SK-N-SH (cell line): ENCODE results near the gene HECW1. TPM values are rescaled to one million over a fixed set of nuclear protein-coding genes. Genes with fewer than 3 reads are reported as not detected.

Experiments used
- CTCF ChIA-PET: fragments of 300-600, 350-600 bp; formaldehyde crosslinking; extraction: SDS; loops from one replicate; lab custom pipeline; 2021; lab: Yijun Ruan, JAX
- POLR2A ChIA-PET: fragments of 350-600 bp; sonication (Branson Sonifier 250); formaldehyde crosslinking; extraction: SDS; loops from one replicate; lab custom pipeline; 2020; ENCODE audit warnings: antibody characterized with exemption, inconsistent platforms; lab: Yijun Ruan, JAX
- DNase-seq: peaks from one replicate; pipeline ENCODE4 v3.0.0; 2012
- H2AFZ ChIP-seq: fragments of 200-600 bp; sonication (generic); 2 replicates; pipeline ENCODE4 v1.8.1; 2016; ENCODE audit warnings: antibody characterized with exemption, mild to moderate bottlenecking, low read depth
- H3F3A ChIP-seq: fragments of 200-600 bp; sonication (generic); replicated peaks from 2 replicates; pipeline ENCODE3; 2016; ENCODE audit warnings: antibody characterized with exemption, mild to moderate bottlenecking; ENCODE audit not compliant: insufficient read depth
- H3K27ac ChIP-seq, 2 experiments: fragments of 200-500 bp in 1 of 2; fragments of 200-600 bp in 1 of 2; sonication (Bioruptor generic) in 1 of 2; sonication (generic), shearing (Covaris generic) in 1 of 2; 2 replicates each; pipeline versions ENCODE4 v1.5.1 to v1.6.1; 2014 to 2016; ENCODE audit warnings: low read depth in 2 of 2, inconsistent platforms in 1 of 2, low read length in 1 of 2, mild to moderate bottlenecking in 1 of 2, mixed read lengths in 1 of 2
- H3K27me3 ChIP-seq: fragments of 200-600 bp; sonication (generic), shearing (Covaris generic); 2 replicates; pipeline ENCODE4 v1.6.1; 2016; ENCODE audit warnings: mixed run types; ENCODE audit not compliant: insufficient read depth
- H3K36me3 ChIP-seq, 2 experiments: fragments of 200-500 bp in 1 of 2; fragments of 200-600 bp in 1 of 2; sonication (Bioruptor generic) in 1 of 2; sonication (generic) in 1 of 2; replicated peaks in 1 of 2; 2 replicates each; pipeline versions ENCODE3 to v1.5.1; 2014 to 2016; ENCODE audit warnings: low read length in 1 of 2, mild to moderate bottlenecking in 1 of 2; ENCODE audit not compliant: insufficient read depth in 2 of 2, control insufficient read depth in 1 of 2
- H3K4me1 ChIP-seq, 2 experiments: fragments of 200-500 bp in 1 of 2; fragments of 200-600 bp in 1 of 2; sonication (Bioruptor generic) in 1 of 2; sonication (generic), shearing (Covaris generic) in 1 of 2; 2 replicates each; pipeline versions ENCODE4 v1.5.1 to v1.6.1; 2014 to 2016; ENCODE audit warnings: low read depth in 1 of 2, low read length in 1 of 2, mixed run types in 1 of 2; ENCODE audit not compliant: insufficient read depth in 2 of 2, control insufficient read depth in 1 of 2
- H3K4me2 ChIP-seq: fragments of 200-600 bp; sonication (generic), shearing (Covaris generic); 2 replicates; pipeline ENCODE4 v1.6.1; 2017; ENCODE audit warnings: mixed run types
- H3K4me3 ChIP-seq, 2 experiments: fragments of 200-500 bp in 1 of 2; fragments of 200-600 bp in 1 of 2; sonication (Bioruptor generic) in 1 of 2; sonication (generic), shearing (Covaris generic) in 1 of 2; 2 replicates each; pipeline versions ENCODE4 v1.5.1 to v1.8.1; 2014 to 2016; ENCODE audit warnings: low read depth in 2 of 2, inconsistent platforms in 1 of 2, low read length in 1 of 2, mild to moderate bottlenecking in 1 of 2, mixed read lengths in 1 of 2, moderate library complexity in 1 of 2
- H3K79me2 ChIP-seq: fragments of 200-600 bp; sonication (generic); 2 replicates; pipeline ENCODE4 v1.8.1; 2017; ENCODE audit warnings: mild to moderate bottlenecking; ENCODE audit not compliant: insufficient read depth
- H3K9ac ChIP-seq: fragments of 200-600 bp; sonication (generic); 2 replicates; pipeline ENCODE4 v1.6.1; 2017; ENCODE audit warnings: mixed run types
- H3K9me2 ChIP-seq: fragments of 200-600 bp; sonication (generic); 2 replicates; pipeline ENCODE4 v1.6.1; 2017; ENCODE audit warnings: mixed run types
- H3K9me3 ChIP-seq: fragments of 200-600 bp; sonication (generic); 2 replicates; pipeline ENCODE4 v1.6.1; 2017; ENCODE audit warnings: mixed run types, mild to moderate bottlenecking, moderate library complexity
- H4K20me1 ChIP-seq: fragments of 200-600 bp; sonication (generic); 2 replicates; pipeline ENCODE4 v1.6.1; 2017; ENCODE audit warnings: mild to moderate bottlenecking, mixed run types; ENCODE audit not compliant: insufficient read depth
- EZH2phosphoT487 ChIP-seq: fragments of 200-600 bp; sonication (generic); IDR thresholded peaks from 2 replicates; pipeline ENCODE4 v1.6.1; 2017; ENCODE audit warnings: low read depth, mixed run types, mild to moderate bottlenecking, antibody characterized with exemption, moderate library complexity, borderline replicate concordance
- FOXJ3 ChIP-seq: sonication (generic); formaldehyde crosslinking; IDR thresholded peaks from 2 replicates; pipeline ENCODE4 v1.5.1; 2020; ENCODE audit warnings: mild to moderate bottlenecking, missing genetic modification reagents
- RCOR1 ChIP-seq: fragments of 150-350 bp; IDR thresholded peaks from 2 replicates; pipeline ENCODE4 v1.6.1; 2017; ENCODE audit warnings: antibody characterized with exemption, low read length
- RFX5 ChIP-seq: IDR thresholded peaks from 2 replicates; pipeline ENCODE4 v1.6.1; 2012; ENCODE audit warnings: mild to moderate bottlenecking, improper control_type of control experiment, low read length
- RXRA ChIP-seq: IDR thresholded peaks from 2 replicates; pipeline ENCODE4 v1.4.0; 2012; ENCODE audit warnings: low read depth, mild to moderate bottlenecking, borderline replicate concordance
- SMC3 ChIP-seq: IDR thresholded peaks from 2 replicates; pipeline ENCODE4 v1.6.1; 2012; ENCODE audit warnings: low read depth, low read length, improper control_type of control experiment
- TCF12 ChIP-seq: IDR thresholded peaks from 2 replicates; pipeline ENCODE4 v1.4.0; 2012
- YY1 ChIP-seq: IDR thresholded peaks from 2 replicates; pipeline ENCODE4 v1.4.0; 2012; ENCODE audit warnings: low read depth, mild to moderate bottlenecking
- WGBS: methylation state at CpG from one replicate; pipeline ENCODE4 v1.1.6; 2017; ENCODE audit warnings: low lambda C conversion rate; 5-methylcytosine and 5-hydroxymethylcytosine counted together
- polyA plus RNA-seq, 3 experiments: library from polyadenylated mRNA; depleted of rRNA; stranded (reverse); fragments of >200 nt; gene quantifications; 2 replicates each; pipeline ENCODE4 v1.2.3, GENCODE V29; 2012
- TF ChIP-seq, protein P1 (sequence below): IDR thresholded peaks from 2 replicates; pipeline ENCODE4 v1.4.0; 2012; ENCODE audit warnings: low read depth
- TF ChIP-seq, protein P2 (sequence below): IDR thresholded peaks from 2 replicates; pipeline ENCODE4 v1.4.0; 2012; ENCODE audit warnings: low read depth, borderline replicate concordance
- TF ChIP-seq, protein P3 (sequence below): fragments of 200-600 bp; sonication (generic); IDR thresholded peaks from 2 replicates; pipeline ENCODE4 v1.6.1; 2017; ENCODE audit warnings: antibody characterized with exemption, mild to moderate bottlenecking, moderate library complexity
- TF ChIP-seq, protein P4 (sequence below): fragments of 150-350 bp; IDR thresholded peaks from 2 replicates; pipeline ENCODE4 v1.6.1; 2017; ENCODE audit warnings: antibody characterized with exemption, low read length, low read depth, borderline replicate concordance

HECW1 gene
- polyA plus RNA-seq, 1 of the 3 experiments (the other 2 are of a cell fraction): not detected

DNA sequence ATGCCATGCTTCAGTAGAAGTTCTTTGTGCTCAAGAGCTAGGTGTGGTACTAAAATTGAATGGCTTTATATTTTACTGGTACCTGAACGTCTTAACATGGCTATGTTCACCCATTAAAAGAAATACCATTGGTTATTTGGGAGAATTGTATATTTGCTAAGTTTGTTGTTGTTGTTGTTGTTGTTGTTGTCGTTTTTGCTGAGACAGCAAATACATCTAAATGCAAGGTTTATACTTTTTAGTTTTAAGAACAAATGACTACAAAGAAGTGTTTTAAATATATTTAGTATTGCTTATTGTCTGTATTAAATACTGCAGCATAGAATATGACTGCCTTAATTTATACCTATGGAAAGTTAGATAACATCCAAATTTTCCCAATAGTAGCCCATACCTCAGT is 66.9 kb downstream of the HECW1 start:
- Histone ChIP-seq H3K4me3 (no peak overlapping the region), H3K9me2 (no peaks in the 10 kb centered on the region), H2AFZ (no peak overlapping the region), H3K27me3 (peaks cover 36% of the 10 kb centered on the region; the same call in 1 of the 2 replicates), H3K79me2 (no peaks in the 10 kb centered on the region), H4K20me1 (no peaks in the 10 kb centered on the region), H3K9ac (no peak overlapping the region), H3F3A (no peaks in the 10 kb centered on the region), H3K27ac (no peak overlapping the region), H3K4me2 (no peak overlapping the region), H3K36me3 (no peaks in the 10 kb centered on the region), H3K4me1 (no peaks in the 10 kb centered on the region), H3K9me3 (no peaks in the 10 kb centered on the region)
- under 1% methylated on average over 2 of the region's 2 CpGs for WGBS
- ChIA-PET POLR2A (no interaction called here), CTCF (interaction anchor here (0.7 kb wide), 1 partner anchor 82 kb away, joined by 3 read pairs; no protein-coding TSS in a partner anchor)
- TF ChIP-seq, protein P1, sequence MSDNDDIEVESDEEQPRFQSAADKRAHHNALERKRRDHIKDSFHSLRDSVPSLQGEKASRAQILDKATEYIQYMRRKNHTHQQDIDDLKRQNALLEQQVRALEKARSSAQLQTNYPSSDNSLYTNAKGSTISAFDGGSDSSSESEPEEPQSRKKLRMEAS: no peak
- no peak for TF ChIP-seq FOXJ3
- TF ChIP-seq, protein P2, sequence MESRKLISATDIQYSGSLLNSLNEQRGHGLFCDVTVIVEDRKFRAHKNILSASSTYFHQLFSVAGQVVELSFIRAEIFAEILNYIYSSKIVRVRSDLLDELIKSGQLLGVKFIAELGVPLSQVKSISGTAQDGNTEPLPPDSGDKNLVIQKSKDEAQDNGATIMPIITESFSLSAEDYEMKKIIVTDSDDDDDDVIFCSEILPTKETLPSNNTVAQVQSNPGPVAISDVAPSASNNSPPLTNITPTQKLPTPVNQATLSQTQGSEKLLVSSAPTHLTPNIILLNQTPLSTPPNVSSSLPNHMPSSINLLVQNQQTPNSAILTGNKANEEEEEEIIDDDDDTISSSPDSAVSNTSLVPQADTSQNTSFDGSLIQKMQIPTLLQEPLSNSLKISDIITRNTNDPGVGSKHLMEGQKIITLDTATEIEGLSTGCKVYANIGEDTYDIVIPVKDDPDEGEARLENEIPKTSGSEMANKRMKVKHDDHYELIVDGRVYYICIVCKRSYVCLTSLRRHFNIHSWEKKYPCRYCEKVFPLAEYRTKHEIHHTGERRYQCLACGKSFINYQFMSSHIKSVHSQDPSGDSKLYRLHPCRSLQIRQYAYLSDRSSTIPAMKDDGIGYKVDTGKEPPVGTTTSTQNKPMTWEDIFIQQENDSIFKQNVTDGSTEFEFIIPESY: no peak
- TF ChIP-seq, protein P3, sequence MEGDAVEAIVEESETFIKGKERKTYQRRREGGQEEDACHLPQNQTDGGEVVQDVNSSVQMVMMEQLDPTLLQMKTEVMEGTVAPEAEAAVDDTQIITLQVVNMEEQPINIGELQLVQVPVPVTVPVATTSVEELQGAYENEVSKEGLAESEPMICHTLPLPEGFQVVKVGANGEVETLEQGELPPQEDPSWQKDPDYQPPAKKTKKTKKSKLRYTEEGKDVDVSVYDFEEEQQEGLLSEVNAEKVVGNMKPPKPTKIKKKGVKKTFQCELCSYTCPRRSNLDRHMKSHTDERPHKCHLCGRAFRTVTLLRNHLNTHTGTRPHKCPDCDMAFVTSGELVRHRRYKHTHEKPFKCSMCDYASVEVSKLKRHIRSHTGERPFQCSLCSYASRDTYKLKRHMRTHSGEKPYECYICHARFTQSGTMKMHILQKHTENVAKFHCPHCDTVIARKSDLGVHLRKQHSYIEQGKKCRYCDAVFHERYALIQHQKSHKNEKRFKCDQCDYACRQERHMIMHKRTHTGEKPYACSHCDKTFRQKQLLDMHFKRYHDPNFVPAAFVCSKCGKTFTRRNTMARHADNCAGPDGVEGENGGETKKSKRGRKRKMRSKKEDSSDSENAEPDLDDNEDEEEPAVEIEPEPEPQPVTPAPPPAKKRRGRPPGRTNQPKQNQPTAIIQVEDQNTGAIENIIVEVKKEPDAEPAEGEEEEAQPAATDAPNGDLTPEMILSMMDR: no peak
- TF ChIP-seq EZH2phosphoT487: no peak
- no peak for TF ChIP-seq RFX5
- no peak for TF ChIP-seq RXRA
- no peak for TF ChIP-seq TCF12
- no peak for TF ChIP-seq SMC3
- no peak for TF ChIP-seq YY1
- TF ChIP-seq, protein P4, sequence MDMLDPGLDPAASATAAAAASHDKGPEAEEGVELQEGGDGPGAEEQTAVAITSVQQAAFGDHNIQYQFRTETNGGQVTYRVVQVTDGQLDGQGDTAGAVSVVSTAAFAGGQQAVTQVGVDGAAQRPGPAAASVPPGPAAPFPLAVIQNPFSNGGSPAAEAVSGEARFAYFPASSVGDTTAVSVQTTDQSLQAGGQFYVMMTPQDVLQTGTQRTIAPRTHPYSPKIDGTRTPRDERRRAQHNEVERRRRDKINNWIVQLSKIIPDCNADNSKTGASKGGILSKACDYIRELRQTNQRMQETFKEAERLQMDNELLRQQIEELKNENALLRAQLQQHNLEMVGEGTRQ: no peak
- no peak for TF ChIP-seq RCOR1
- DNase-seq: no peak
